Measurements from ENCODE around the gene ZIC1.

The ZIC1 gene

DNA sequence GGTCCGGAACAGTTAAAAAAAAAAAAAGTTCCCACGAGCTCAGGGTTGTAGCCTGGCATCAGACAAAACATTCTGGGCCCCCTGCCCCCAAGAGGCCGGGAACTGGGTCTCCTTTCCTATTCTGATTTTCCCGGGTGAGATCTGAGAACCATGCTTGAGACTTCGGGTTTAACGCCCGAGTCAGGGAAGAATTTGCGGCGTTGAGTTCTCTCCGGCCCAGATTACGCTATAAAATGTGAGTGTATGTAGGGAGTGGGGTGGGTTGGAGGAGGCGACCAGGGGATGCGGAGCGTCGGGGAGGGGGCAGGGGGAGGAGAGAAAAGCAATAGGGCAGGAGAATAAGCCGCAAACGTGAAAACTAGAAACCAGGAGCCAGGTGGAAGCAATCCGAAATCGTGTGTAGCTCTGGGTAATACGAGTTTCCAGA is 2.7 kb downstream of the ZIC1 start:
- no peak for DNase-seq

DNA sequence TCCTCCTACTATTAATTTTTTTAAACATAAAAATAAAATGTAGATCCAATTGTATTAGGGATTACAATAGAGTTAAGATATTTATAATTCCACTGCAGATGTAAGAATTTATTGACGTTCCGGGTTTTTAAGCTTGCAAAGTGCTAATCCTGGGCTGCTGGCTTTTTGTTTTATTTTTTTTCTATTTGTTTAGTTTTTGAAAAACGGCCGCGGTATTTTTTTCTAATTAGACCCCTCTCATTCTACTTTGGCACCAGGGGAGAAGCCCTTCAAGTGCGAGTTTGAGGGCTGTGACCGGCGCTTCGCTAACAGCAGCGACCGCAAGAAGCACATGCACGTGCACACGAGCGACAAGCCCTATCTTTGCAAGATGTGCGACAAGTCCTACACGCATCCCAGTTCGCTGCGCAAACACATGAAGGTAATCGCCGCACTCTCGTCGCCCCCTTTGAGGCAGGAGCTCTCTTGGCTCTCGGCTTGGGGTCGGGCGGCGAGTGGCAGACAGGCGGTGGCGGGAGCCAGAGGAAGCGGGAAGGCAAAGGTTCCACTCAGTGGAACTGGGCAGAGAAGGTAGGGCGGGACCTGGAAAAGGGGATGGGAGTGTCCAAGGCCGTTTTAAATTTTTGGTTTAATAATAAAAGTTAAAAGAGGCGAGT is 3.2 kb downstream of the ZIC1 start:
- no peak for DNase-seq

DNA sequence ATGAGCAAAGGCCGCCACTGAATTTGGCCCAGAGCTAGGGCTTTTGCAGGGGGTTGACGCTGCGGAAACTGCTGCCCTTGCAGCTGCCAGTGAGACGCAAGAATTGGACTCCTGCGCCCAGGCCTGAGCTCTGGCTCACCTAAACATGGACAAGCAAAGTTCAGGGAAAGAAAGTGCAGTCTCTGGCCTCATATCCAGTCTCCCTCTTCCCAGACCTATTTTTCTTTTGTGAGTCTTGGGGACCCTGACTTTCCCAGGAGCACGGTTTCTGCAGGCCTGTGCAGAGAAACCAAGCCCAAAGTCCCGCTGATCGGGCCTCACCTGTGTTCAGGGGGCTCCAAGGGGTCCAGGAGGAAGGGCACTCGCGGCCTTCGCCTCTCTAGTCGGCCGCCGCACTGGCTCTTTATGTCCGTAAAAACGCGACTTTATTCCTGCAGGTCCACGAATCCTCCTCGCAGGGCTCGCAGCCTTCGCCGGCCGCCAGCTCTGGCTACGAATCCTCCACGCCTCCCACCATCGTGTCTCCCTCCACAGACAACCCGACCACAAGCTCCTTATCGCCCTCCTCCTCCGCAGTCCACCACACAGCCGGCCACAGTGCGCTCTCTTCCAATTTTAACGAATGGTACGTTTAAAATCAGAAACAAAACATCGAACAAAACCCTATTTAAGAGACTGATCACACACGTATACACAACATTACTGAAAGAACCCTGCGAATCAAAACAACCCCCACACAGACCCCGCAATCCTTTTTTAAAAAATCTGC is 3.9 kb downstream of the ZIC1 start:
- no peak for DNase-seq

- DNase-seq, result no peak
These were observed 4.7 kb downstream of the ZIC1 start for GRCh38 chr3:147413686-147414389.

GRCh38 chr3:147414390-147415138 is 5.4 kb downstream of the ZIC1 start:
- no peak for DNase-seq

- no peak for DNase-seq
These were observed 6.1 kb downstream of the ZIC1 start for GRCh38 chr3:147415286-147415685.

- no peak for DNase-seq
These were observed 6.7 kb downstream of the ZIC1 start for GRCh38 chr3:147415874-147416273.

GRCh38 chr3:147416931-147417330 is 7.8 kb downstream of the ZIC1 start:
- DNase-seq, result no peak

GRCh38 chr3:147417551-147418295 is 8.6 kb downstream of the ZIC1 start:
- DNase-seq, result no peak

DNA sequence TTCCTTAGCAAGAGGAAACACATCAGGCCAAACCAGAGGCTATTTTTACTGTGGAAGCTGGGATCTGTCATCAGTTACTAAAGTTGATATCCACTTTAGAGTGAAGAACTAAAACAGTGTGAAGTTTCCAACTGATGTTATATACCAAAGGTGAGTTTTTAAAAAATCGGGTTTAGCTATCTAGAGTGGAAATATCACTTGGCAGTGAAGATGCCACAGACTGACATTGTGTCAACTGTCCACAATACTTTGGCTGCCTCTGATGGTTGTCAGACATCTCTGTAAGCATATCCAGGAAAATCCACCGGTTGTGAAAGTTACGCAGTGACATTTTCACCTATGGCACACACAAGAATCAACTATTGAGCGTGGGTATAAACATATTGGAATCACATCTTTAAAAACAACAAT is 9.2 kb downstream of the ZIC1 start:
- no peak for DNase-seq

DNA sequence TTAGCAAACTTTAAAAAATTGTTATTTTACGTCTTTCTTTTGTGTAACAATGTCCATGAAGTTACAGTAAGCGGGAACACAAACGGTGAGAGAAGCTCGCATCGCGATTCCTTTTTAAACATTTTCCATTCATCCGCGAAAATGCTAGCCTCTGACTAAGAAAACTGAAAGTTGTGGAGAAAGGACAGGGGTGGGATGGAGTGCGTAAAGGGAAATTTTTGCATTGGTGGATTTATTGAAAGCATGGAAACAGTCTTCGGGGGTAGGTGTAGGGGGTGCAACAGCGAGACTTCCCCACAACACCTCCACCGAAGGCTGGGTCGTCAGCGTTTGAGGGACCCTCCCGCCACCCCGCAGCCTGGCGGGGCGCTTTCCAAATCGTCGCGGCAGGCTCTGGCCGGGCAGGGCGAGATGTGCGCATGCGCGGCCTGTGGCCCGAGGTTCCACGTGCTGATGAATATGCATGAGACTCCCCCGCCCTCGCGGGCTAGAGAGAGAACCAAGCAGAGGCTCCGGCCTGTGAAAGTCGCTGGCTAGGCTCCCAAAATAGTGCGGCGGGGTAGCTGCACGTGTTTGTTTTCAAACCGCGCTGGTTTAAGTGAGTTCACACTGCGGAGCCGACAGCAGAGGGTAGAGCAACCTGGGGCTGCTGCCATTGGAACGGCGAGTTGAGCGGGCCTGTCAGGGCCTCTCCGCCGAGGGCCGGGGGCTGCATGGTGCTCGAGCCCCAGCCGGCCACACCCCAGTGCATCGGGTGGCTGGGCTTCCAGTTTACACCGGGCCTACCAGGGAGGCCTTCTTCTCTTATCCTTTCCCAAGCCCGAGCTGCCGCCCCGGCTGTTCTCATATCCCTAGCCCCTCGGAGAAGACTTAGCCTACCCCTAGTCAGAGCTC is 9.9 kb downstream of the ZIC1 start:
- DNase-seq, result no peak

DNA sequence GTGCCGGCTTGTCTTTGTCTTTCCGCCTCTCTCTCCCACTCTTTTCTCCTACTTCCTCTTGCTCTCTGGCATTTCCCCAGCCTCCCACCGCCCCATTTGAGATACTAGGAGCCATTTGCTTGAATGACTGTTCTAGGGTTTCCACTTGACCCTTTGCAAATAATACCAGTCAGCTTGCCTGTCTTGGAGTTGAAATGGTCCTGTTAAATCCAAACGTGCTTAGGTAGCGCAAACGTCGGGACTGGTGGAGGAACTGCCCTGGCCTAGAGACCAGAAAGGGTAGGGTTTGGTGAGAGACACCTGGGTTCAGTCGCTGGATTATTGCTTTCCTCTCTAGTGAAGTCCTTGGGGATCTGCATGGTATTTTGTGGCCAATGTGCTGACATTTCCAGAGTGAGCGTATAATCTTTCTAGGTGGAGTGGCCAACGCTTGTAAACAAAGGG is 10.6 kb downstream of the ZIC1 start:
- DNase-seq, result no peak

DNA sequence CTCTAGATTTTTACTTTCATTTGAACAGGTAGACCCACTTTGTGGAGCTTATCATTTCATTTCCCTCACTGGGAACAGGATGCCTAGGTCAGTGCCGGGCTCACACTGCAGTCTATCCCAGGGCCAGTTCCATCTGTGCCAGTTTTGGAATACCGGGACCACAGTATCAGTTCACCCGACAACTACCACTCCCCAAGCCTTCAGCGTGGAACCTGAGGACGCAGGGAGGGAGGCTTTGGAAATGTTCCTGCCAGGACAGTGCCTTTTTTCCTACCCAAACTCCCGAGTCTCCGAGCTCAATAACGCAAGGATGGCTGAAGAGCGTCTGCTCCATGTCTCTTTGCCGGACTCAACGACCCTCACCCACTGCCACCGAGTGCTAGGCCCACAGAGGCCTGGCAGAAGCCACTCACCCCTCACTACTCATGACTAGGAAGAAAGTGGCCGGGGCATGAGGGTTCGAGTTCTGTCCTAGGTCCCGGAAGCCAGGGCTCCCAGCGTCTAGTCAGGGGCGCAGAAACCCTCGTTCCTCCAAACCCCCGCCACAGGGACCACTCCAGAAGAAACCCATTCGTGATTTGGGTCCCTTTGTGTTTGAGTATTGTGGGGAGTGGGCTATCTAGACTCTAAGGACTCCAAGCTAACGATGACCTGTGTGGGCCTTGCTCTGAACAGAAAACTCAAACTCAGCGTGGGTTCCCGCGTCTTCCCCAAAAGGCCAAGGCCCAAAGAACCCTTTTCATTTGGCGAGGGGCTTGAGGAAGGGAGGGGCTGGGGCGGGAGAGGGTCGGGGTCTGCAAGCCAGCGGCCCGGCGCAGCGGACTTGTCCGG is 11.4 kb downstream of the ZIC1 start:
- DNase-seq, result no peak

GRCh38 chr3:147421184-147421912 is 12.2 kb downstream of the ZIC1 start:
- DNase-seq, result no peak

- DNase-seq, result no peak
These were observed 13.0 kb downstream of the ZIC1 start for GRCh38 chr3:147422196-147422595.

DNA sequence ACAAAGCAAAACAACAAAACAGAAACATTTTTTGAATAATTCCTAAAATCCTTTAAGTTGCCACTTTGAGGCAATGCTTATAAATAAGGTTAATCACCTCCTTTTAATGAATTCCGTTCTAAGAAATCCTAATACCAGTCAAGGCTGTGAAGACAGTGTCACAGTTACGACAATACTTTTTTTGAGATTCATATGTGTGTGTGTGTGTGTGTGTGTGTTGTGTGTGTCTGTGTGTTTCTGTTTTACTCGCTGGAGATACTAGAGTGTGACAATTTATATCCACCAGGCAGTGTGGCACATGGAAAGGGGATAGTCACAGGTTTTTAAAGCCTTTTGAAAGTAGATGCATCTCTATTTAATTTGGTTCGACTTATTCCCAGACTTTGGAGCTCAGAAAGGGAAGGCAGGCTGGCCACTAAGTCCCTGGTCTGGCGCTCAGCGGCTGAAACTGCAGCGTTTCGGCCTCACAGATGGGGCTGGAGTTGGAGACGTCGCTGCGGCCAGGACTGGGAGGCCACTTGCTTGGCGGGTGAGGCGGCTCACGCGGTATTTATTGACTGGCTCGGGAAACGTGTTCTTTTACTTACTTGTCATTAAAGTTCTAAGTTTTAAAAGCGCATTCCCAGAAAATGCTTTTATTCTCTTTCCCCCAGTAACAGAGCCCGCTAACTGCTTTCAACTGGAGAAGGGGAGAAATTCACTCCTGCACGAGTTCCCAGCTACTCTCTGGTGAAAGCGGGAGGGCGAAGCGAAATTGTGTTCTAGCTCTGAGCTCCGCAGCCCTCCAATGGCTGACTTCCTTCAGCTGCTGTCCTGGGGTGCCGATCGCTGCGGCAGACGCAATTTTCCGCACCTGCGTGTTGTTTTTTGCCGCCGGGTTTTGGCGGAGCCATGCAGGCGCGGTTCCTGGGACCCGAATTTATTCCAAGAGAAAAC is 13.7 kb downstream of the ZIC1 start:
- DNase-seq, result no peak

- DNase-seq, result no peak
These were observed 14.3 kb downstream of the ZIC1 start for GRCh38 chr3:147423537-147423797.

- no peak for DNase-seq
These were observed 14.8 kb downstream of the ZIC1 start for GRCh38 chr3:147423798-147424580.

Measured in activated CD4-positive, alpha-beta T cell treated with anti-CD3 and anti-CD28 coated beads, Interleukin-2, Interleukin-6, amounts not matched to agents 100 ng/mL and 50 ng/mL, durations not matched to agents 16 hours and 8 hours (primary cell).